ENCODE data around the gene PSMC4. TPM values are rescaled to one million over a fixed set of nuclear protein-coding genes. Genes with fewer than 3 reads are reported as not detected.

PSMC4 gene
- total RNA-seq, 1 donor from 2014 or later: 74.9 TPM

DNA sequence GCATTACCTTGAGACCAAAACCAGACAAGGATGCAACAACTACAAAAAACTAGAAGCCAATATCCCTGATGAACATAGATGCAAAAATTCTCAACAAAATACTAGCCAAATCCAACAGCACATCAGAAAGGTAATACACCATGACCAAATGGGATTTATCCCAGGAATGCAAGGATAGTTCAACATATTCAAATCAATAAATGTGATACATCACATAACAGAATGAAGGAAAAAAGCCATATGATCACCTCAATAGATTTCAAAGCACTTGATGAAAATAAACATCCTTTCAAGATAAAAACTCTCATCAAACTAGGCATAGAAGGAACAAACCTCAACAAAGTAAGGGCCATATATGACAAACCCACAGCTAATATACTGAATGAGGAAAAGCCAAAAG is 15.7 kb downstream of the PSMC4 start:
- TF ChIP-seq, protein P1, sequence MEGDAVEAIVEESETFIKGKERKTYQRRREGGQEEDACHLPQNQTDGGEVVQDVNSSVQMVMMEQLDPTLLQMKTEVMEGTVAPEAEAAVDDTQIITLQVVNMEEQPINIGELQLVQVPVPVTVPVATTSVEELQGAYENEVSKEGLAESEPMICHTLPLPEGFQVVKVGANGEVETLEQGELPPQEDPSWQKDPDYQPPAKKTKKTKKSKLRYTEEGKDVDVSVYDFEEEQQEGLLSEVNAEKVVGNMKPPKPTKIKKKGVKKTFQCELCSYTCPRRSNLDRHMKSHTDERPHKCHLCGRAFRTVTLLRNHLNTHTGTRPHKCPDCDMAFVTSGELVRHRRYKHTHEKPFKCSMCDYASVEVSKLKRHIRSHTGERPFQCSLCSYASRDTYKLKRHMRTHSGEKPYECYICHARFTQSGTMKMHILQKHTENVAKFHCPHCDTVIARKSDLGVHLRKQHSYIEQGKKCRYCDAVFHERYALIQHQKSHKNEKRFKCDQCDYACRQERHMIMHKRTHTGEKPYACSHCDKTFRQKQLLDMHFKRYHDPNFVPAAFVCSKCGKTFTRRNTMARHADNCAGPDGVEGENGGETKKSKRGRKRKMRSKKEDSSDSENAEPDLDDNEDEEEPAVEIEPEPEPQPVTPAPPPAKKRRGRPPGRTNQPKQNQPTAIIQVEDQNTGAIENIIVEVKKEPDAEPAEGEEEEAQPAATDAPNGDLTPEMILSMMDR (IDR thresholded peaks at IDR 0.05): no peak
- TF ChIP-seq POLR2AphosphoS5 (IDR thresholded peaks at IDR 0.05; ENCODE audit: insufficient read depth in 1 of 2, low read depth in 1 of 2) (no peak), POLR2A (IDR thresholded peaks at IDR 0.05) (no peak)
- H3K27ac ChIP-seq: no peak overlapping the region
- intact Hi-C loops (cut with DNase I): no loop called here

DNA sequence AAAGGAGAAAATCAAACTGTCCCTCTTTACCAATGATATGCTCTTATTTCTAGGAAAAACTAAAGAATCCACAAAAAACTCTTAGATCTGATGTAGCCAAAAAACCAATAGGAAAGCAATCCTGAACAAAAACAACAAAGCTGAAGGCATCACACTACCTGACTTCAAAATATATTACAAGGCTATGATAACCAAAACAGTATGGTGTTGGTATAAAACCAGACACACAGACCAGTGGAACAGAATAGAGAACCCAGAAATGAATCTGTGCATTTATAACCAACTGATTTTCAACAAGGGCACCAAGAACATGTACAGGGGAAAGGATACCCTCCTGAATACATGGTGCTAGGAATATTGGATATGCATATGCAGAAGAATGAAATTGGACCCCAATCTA is 16.2 kb downstream of the PSMC4 start:
- Histone ChIP-seq H3K27ac (no peak overlapping the region), H3K9me3 (peaks cover 22% of the 10 kb centered on the region), H3K36me3 (peaks cover 0 to 3% of the 10 kb centered on the region in 2 donors), H3K27me3 (no peaks in the 10 kb centered on the region), H3K4me1 (no peaks in the 10 kb centered on the region), H3K4me3 (no peak overlapping the region)
- TF ChIP-seq, protein P1 (IDR thresholded peaks at IDR 0.05): no peak
- TF ChIP-seq POLR2A (IDR thresholded peaks at IDR 0.05): no peak
- TF ChIP-seq POLR2AphosphoS5 (IDR thresholded peaks at IDR 0.05; ENCODE audit: insufficient read depth in 1 of 2, low read depth in 1 of 2): no peak
- no peak for DNase-seq (ENCODE audit: extremely low spot score in 2 of 2)
- intact Hi-C loops (cut with DNase I): no loop called here

More for the DNA sequence above, 15.7 kb downstream of the PSMC4 start:
- no peak overlapping the region for H3K4me3 ChIP-seq
- H3K27me3 ChIP-seq: no peaks in the 10 kb centered on the region
- no peak for DNase-seq (ENCODE audit: extremely low spot score in 2 of 2)
- H3K36me3 ChIP-seq: peaks cover 0 to 7% of the 10 kb centered on the region in 2 donors
- no peaks in the 10 kb centered on the region for H3K4me1 ChIP-seq
- peaks cover 22% of the 10 kb centered on the region for H3K9me3 ChIP-seq

DNA sequence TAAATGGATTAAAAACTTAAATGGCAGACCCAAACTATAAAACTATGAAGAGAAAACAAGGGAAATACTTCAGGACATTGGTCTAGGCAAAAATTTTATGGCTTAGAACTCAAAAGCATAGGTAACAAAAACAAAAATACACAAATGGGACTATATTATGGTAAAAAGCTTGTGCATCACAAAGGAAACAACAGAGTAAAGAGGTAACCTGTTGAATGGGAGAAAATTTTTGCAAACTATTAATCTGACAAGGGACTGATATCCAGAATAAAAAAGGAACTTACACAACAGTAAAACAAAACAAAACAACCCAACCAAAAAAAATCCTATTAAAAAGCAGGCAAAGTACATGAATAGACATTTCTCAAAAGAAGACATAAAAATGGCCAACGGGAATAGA is 16.6 kb downstream of the PSMC4 start:
- no peak overlapping the region for H3K4me3 ChIP-seq
- no peak for DNase-seq (ENCODE audit: extremely low spot score in 2 of 2)
- peaks cover 22% of the 10 kb centered on the region for H3K9me3 ChIP-seq
- H3K4me1 ChIP-seq: no peaks in the 10 kb centered on the region
- TF ChIP-seq, protein P1 (IDR thresholded peaks at IDR 0.05): no peak
- TF ChIP-seq POLR2AphosphoS5 (IDR thresholded peaks at IDR 0.05; ENCODE audit: insufficient read depth in 1 of 2, low read depth in 1 of 2): no peak
- no peak for TF ChIP-seq POLR2A (IDR thresholded peaks at IDR 0.05)
- H3K36me3 ChIP-seq: no peaks in the 10 kb centered on the region
- intact Hi-C loops (cut with DNase I): no loop called here
- H3K27ac ChIP-seq: no peak overlapping the region
- no peaks in the 10 kb centered on the region for H3K27me3 ChIP-seq

DNA sequence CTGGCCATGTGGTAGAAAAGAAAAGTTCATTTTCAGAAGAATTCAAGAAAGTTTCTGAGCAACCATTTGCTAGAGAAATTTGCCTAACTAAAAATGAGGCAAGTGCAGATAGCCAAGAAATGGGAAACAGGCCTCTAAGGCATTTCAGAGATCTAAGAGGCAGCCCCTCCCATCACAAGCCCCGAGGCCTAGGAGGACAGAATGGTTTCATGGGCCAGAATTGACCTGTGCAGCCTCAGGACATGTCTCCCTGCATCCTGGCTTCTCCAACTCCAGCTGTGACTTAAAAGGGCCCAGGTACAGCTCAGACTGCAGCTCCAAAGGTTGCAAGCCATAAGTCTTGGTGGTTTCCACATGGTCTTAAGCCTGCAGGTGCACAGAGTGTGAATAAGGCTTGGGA is 22.6 kb downstream of the PSMC4 start:
- Histone ChIP-seq H3K4me1 (peaks cover 20% of the 10 kb centered on the region), H3K4me3 (no peak overlapping the region), H3K27ac (no peak overlapping the region), H3K9me3 (no peaks in the 10 kb centered on the region), H3K27me3 (no peaks in the 10 kb centered on the region), H3K36me3 (no peaks in the 10 kb centered on the region)
- TF ChIP-seq POLR2A (IDR thresholded peaks at IDR 0.05): no peak
- TF ChIP-seq POLR2AphosphoS5 (IDR thresholded peaks at IDR 0.05; ENCODE audit: insufficient read depth in 1 of 2, low read depth in 1 of 2): no peak
- TF ChIP-seq, protein P1 (IDR thresholded peaks at IDR 0.05): no peak
- no peak for DNase-seq (ENCODE audit: extremely low spot score in 2 of 2)
- intact Hi-C loops (cut with DNase I): no loop called here

DNA sequence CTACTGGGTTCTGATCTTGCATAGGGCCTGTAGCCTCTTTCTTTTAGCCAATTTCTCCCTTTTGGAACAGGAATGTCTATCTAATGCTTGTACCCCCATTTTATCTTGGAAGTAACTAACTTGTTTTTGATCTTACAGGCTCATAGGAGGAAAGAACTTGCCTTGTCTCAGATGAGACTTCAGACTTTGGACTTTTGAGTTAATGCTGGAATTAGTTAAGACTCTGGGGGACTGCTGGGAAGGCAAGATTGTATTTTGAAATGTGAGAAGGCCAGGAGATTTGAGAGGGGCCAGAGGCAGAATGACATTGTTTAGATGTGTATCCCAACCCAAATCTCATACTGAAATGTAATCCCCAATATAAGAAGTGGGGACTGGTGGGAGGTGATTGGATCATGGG is 23.4 kb downstream of the PSMC4 start:
- H3K9me3 ChIP-seq: no peaks in the 10 kb centered on the region
- TF ChIP-seq POLR2A (IDR thresholded peaks at IDR 0.05) (no peak), POLR2AphosphoS5 (IDR thresholded peaks at IDR 0.05; ENCODE audit: insufficient read depth in 1 of 2, low read depth in 1 of 2) (no peak)
- TF ChIP-seq, protein P1 (IDR thresholded peaks at IDR 0.05): no peak
- intact Hi-C loops (cut with DNase I): no loop called here
- DNase-seq (ENCODE audit: extremely low spot score in 2 of 2): no peak
- peaks cover 20% of the 10 kb centered on the region for H3K4me1 ChIP-seq
- no peak overlapping the region for H3K4me3 ChIP-seq
- no peaks in the 10 kb centered on the region for H3K36me3 ChIP-seq
- H3K27me3 ChIP-seq: no peaks in the 10 kb centered on the region
- H3K27ac ChIP-seq: no peak overlapping the region
